ENCODE data around the gene SPATA17.
A peak's percentile ranks its signal among the peaks of the same experiment; 100 is the strongest.

DNA sequence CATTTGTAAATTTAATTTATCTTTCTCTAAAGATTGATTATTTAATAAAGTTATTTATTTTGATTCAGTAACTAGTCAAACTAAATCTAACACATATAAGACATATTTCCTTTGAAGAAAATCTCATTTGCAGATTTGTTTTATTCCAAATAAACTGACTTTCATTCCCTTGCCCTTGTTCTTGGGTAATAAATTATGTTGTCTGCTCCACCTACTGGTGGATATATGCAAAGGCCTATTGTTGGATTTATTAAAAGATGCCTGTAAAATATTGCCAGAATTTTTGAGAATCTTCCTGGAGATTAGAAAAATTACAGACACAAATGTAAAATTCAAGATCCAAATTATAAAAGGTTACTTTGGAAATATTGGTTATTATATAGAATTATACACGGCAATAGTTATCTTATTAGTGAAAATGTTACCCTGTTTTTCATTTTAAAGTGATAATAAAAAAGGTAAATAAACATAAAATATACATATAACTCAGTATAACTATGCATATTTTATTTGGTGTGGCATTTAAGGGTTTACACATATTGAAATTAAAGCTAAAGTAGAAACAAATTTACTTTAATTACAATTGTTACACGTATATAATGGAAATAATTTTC lies 116.1 kb downstream of the SPATA17 start:
- TF ChIP-seq, protein P1, sequence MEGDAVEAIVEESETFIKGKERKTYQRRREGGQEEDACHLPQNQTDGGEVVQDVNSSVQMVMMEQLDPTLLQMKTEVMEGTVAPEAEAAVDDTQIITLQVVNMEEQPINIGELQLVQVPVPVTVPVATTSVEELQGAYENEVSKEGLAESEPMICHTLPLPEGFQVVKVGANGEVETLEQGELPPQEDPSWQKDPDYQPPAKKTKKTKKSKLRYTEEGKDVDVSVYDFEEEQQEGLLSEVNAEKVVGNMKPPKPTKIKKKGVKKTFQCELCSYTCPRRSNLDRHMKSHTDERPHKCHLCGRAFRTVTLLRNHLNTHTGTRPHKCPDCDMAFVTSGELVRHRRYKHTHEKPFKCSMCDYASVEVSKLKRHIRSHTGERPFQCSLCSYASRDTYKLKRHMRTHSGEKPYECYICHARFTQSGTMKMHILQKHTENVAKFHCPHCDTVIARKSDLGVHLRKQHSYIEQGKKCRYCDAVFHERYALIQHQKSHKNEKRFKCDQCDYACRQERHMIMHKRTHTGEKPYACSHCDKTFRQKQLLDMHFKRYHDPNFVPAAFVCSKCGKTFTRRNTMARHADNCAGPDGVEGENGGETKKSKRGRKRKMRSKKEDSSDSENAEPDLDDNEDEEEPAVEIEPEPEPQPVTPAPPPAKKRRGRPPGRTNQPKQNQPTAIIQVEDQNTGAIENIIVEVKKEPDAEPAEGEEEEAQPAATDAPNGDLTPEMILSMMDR (IDR thresholded peaks at IDR 0.05), result peak in 1 of 3 donors; percentile 8
- TF ChIP-seq EP300 (IDR thresholded peaks at IDR 0.05), result no peak
- no peak for TF ChIP-seq POLR2A (IDR thresholded peaks at IDR 0.05)
